ENCODE results near the gene CCDC152. TPM values are rescaled to one million over a fixed set of nuclear protein-coding genes. Genes with fewer than 3 reads are reported as not detected.

The CCDC152 gene
- 0.72 and 0.88 TPM in 2 replicates for total RNA-seq

GRCh38 chr5:42756606-42757601 is at the start of gene CCDC152:
Gene CCDC152 (plus strand): TSS chr5:42756818. CDS start chr5:42759122, 2,304 bp downstream.

GRCh38 chr5:42811591-42812446 is 55.2 kb downstream of the CCDC152 start, which contains the start of gene SELENOP:
Gene SELENOP (minus strand): TSS chr5:42811892. CDS start chr5:42808353, 3,539 bp downstream.

Other genes with a start within 250 kb of the CCDC152 start
- 4.7 and 10.9 TPM in 2 replicates for gene SELENOP, start 55.1 kb downstream of the CCDC152 start, total RNA-seq

All from placental pericyte (primary cell).